ENCODE data around the gene VPS13D.

The VPS13D gene, protein sequence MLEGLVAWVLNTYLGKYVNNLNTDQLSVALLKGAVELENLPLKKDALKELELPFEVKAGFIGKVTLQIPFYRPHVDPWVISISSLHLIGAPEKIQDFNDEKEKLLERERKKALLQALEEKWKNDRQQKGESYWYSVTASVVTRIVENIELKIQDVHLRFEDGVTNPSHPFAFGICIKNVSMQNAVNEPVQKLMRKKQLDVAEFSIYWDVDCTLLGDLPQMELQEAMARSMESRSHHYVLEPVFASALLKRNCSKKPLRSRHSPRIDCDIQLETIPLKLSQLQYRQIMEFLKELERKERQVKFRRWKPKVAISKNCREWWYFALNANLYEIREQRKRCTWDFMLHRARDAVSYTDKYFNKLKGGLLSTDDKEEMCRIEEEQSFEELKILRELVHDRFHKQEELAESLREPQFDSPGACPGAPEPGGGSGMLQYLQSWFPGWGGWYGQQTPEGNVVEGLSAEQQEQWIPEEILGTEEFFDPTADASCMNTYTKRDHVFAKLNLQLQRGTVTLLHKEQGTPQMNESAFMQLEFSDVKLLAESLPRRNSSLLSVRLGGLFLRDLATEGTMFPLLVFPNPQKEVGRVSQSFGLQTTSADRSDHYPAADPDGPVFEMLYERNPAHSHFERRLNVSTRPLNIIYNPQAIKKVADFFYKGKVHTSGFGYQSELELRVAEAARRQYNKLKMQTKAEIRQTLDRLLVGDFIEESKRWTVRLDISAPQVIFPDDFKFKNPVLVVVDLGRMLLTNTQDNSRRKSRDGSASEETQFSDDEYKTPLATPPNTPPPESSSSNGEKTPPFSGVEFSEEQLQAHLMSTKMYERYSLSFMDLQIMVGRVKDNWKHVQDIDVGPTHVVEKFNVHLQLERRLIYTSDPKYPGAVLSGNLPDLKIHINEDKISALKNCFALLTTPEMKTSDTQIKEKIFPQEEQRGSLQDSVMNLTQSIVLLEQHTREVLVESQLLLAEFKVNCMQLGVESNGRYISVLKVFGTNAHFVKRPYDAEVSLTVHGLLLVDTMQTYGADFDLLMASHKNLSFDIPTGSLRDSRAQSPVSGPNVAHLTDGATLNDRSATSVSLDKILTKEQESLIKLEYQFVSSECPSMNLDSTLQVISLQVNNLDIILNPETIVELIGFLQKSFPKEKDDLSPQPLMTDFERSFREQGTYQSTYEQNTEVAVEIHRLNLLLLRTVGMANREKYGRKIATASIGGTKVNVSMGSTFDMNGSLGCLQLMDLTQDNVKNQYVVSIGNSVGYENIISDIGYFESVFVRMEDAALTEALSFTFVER (N-terminal part only)

DNA sequence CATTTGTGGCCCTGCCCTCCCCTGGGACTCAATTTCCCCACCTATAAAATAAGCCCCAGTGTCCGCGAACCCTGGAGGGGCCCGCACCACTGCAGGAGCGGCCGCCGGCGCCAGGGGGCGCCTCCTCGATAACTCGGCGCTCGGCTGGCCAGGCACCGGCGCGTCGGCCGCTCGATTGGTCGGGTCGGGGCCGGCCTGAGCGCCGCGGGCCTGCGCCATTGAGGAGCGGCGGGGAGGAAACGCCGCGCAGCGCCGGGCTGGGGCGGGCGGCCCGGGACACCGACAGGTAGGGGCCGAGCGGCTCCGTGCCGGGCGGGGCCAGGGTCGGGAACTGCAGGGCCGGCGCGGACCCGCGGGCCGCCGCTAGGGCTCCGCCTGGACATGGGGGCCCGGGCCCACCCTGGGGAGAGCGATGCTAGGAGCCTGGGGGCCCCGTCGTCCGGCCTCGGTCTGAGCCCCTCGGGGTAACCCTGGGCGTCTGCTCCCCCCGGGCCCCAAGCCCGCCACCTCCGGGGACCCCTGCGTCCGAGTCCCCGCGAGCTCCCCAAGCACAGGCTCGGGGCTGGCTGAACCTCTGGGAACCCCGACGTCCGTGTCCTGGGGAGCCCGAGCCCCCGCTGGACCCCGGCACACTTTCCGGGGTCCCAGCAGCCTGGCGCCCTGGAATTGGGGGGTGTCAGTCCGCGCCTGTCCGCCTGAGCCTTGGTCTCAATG lies at the start of gene VPS13D:
Gene VPS13D, plus strand, starts transcription at position 196 of the 714 bp plus-strand sequence. CDS start 4,237 bp downstream, outside the sequence.
- peak; percentile 97 for DNase-seq (ENCODE audit: low spot score)

DNA sequence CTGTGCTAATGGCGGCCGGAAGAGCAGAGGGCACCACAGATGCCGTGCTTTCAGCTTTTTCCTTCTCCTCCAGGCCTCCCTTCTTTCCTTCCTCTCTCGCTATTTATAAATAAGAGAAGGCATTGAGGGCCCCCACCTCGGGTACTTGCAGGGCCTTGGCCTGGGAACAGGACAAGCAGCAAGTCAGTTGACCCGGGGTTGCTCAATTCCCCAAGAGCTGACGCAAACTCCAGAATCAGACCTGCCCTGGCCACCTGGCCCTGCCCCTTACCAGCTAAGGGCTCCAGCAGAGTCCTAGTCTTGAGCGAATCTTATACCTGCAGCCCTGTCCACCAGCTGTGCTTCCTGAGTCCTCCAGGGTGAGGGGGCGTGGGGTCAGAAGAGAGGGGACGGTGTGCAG lies 49.5 kb upstream of the VPS13D start:
- no peak for DNase-seq (ENCODE audit: low spot score)

GRCh38 chr1:12180903-12181302 lies 48.9 kb upstream of the VPS13D start:
- no peak for DNase-seq (ENCODE audit: low spot score)

GRCh38 chr1:12181568-12181967 lies 48.3 kb upstream of the VPS13D start:
- DNase-seq (ENCODE audit: low spot score), result no peak

DNA sequence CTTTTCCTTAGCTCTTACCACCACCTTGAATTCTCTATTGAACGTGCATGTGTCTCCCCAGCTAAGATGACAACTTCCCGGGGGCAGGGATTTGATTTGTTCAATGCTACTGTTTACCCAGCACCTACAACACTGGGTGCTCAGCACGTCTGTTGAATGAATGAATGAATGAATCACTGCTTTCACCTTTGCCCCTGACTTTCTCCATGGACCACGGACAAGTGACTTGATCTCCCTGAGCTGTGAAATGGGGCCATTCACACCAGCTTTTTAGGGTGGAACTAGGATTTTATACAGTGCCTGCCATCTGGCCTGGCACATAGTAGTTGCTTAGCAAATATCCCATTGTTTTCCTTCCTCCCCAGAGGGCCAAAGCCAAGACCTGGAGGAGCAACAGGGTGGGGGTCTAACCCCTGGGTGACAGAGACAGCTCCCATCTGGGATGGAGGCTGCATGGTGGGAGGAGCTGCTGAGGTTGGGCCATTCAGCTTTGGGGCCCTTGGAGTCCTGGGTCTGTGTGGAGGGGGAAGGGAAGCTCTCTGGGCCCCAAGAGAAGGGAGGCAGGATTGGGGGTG lies 47.3 kb upstream of the VPS13D start:
- no peak for DNase-seq (ENCODE audit: low spot score)

DNA sequence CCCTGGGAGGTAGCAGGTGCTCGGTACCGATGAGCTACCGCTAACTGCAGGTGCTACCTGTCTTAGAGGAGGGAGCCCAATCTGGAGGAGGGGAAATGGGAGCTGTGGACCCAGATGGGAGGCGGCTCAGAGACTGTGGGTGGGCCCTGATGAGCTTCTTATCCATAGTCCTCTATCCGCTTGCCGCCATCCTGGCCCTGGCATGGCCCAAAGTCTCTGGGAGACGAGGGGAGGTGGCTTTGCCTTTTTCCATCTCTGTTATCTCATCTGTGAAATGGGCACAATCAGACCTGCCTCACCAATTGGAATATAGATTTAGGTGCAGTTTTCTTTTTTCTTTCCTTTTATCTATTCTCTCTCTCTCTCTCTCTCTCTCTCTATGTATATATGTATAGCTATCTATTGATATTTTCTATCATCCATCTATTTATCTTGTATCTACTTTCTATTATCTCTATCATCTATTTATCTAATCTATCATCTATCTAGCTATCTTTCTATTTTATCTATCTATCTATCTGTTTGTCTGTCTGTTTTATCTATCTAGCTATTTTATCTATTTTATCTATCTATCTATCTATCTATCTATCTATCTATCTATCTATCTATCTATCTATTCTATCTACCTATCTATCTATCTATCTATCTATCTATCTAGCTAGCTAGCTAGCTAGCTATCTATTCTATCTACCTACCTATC lies 46.6 kb upstream of the VPS13D start:
- no peak for DNase-seq (ENCODE audit: low spot score)

- DNase-seq (ENCODE audit: low spot score), result no peak
Measured at GRCh38 chr1:12184008-12184681, 45.7 kb upstream of the VPS13D start.

- DNase-seq (ENCODE audit: low spot score), result no peak
Measured at GRCh38 chr1:12185036-12185917, 44.6 kb upstream of the VPS13D start.

GRCh38 chr1:12185918-12186678 lies 43.7 kb upstream of the VPS13D start:
- no peak for DNase-seq (ENCODE audit: low spot score)

DNA sequence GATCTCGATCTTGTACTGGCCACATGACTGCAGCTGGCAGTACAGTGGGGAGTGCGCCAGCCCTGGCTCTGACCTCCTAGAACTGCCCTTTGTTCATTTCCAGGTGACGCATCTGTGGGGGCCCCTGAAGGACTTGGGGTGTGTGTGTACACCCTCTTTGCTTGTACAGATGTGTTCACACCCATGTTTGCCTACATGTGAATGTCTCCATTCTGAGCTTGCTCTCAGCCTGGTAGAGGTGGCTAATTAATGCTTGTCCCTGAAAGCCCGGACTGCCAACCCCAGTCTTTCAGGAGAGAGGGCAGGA lies 43.2 kb upstream of the VPS13D start:
- DNase-seq (ENCODE audit: low spot score), result no peak

DNA sequence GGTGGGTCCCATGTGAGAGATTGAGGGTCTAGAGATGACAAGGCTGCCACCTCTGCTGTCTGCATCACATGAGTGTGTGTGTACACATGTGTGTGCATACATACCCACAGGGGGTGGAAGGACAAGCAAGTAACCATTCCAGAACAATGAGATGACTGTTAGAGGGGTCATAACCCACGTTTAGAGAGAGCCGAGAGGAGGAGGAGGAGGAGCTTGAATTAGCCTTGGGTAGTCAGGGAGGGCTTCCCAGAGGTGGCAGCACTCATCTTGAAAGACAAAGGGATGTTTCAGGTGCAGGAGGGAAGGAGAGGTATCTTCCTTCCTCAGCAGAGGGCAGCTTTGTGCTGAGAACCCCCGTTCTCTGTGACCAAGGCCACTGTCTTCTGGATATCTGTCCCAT lies 41.7 kb upstream of the VPS13D start:
- no peak for DNase-seq (ENCODE audit: low spot score)

DNA sequence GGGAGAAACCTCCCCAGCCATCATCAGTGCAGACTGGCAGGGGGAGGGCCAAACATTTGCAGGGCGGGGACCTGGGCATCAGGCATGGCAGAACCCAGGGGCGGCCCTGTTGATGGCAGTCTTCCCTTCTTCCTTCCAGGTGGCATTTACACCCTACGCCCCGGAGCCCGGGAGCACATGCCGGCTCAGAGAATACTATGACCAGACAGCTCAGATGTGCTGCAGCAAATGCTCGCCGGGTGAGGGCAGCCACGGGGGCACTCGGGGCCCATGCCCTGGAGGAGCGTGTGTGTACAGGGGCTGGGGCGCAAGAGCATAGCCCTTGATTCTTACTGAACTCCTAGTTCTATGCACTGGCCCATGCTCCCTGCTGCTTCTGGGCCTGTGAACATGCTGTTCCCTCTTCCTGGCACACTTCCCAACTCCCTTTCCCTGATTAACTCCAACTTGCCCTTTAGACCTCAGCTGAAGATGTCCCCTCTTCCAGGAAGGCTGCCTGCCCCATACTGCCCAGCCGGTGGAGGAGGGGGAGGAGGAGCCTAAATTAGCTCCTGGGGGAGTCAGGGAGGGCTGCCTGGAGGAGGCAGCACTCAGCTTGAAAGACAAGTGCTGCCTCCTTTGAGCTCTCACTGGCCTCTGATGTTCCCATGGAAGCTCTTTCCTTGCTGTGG lies 41.0 kb upstream of the VPS13D start:
- no peak for DNase-seq (ENCODE audit: low spot score)

GRCh38 chr1:12189328-12189682 lies 40.5 kb upstream of the VPS13D start:
- DNase-seq (ENCODE audit: low spot score), result no peak

GRCh38 chr1:12191242-12192032 lies 38.4 kb upstream of the VPS13D start:
- DNase-seq (ENCODE audit: low spot score), result no peak

DNA sequence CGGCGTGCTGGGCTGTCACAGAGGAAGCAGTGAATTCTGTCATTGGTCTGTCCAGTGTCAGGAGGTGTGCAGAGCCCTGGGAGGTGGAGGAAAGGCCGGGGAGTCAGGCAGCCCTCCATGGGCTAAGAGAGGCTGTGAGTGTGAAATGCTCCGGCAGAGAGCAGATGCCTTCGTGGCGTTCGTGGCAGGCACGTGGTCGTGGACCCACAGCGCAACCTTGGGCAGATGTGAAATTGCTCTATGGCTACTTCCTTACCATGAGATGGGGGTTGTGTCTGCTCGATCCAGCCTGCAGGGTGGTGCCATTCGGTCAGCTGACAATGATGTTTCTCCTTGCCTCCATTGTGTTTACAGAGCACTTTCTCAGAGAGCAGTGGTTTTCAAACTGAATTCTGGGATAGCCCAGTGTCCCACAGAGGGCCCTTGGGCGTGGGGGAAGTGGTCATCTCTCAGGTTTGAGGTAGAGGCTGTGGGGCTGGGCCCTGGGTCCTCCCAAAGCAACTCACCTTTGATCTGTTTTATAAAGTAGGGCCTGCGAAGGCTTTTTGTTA lies 35.1 kb upstream of the VPS13D start:
- no peak for DNase-seq (ENCODE audit: low spot score)

DNA sequence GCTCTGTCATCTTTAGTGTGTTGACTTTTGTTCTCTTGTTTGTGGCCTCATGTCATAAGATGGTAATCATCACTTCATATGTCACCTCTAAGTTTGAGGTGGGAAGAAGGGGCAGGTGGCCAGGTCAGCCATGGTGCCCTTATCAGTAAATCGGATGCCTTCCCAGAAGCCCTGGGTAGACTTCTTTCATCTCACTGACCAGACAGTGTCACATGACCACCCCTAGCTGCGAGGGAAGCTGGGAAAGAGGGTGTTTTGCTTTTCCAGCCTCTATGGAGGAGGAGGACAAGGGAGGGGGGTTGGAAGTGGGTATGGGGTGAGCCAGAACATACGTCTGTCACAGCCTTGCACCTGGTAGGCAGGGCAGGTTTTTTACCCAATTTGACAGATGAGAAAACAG lies 34.4 kb upstream of the VPS13D start:
- DNase-seq (ENCODE audit: low spot score), result no peak
